ENCODE measurements around the gene INHBE.

INHBE gene

DNA sequence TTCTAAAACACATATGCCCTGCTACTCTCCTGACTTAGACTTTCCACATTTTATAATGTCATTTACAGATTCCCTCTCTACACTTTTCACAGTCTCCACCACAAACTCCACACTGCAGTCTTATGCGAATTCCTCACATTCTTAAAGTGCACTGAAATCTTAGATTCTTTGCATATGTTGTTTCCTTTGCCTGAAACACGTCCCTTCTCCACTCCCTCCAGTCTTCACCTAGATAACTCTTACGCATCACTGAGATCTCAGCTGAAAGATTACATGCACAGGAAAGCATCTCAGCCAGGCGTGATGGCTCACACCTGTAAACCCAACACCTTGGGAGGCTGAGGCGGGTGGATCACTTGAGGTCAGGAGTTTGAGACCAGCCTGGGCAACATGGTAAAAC, 28.4 kb downstream of the INHBE start:
- CTCF ChIA-PET = interaction anchor here (10.6 to 11.0 kb wide), 2 partner anchors 21 to 29 kb away, joined by 72 to 171 read pairs; partner anchors contain the start of genes GLI1 and INHBE
- DNase-seq (ENCODE audit: extremely low spot score) = no peak
- POLR2A ChIA-PET = interaction anchor here (0.6 kb wide), 1 partner anchor 10 kb away, joined by 3 read pairs; no protein-coding TSS in a partner anchor
- TF ChIP-seq, protein P1, sequence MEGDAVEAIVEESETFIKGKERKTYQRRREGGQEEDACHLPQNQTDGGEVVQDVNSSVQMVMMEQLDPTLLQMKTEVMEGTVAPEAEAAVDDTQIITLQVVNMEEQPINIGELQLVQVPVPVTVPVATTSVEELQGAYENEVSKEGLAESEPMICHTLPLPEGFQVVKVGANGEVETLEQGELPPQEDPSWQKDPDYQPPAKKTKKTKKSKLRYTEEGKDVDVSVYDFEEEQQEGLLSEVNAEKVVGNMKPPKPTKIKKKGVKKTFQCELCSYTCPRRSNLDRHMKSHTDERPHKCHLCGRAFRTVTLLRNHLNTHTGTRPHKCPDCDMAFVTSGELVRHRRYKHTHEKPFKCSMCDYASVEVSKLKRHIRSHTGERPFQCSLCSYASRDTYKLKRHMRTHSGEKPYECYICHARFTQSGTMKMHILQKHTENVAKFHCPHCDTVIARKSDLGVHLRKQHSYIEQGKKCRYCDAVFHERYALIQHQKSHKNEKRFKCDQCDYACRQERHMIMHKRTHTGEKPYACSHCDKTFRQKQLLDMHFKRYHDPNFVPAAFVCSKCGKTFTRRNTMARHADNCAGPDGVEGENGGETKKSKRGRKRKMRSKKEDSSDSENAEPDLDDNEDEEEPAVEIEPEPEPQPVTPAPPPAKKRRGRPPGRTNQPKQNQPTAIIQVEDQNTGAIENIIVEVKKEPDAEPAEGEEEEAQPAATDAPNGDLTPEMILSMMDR (IDR thresholded peaks at IDR 0.05; ENCODE audit: control extremely low read depth, extremely low read depth, low read depth, missing control alignments) = no peak

DNA sequence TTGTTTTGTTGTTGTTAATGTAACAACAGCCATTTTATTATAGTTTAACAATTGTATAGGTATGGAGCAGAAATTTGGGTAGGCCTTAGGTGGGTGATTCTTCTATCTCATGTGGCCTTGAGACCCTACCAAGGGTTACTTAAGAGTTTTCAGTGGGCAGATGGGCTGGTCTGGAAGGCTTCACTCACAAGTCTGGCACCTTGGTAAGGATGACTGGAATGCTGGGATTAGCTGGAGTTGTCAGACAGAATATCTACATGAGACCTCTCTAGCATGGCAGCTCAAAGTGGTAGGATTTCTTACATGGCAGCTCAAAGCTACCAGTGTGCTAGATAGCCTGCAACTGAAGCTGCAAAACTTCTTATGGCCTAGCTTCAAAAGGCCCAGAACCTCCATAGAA, 30.6 kb downstream of the INHBE start:
- CTCF ChIA-PET = interaction anchor here (0.9 to 2.3 kb wide), 5 partner anchors 20 to 98 kb away, joined by 3 to 9 read pairs (median 5); partner anchors contain the start of gene GLI1
- TF ChIP-seq, protein P1 (IDR thresholded peaks at IDR 0.05; ENCODE audit: control extremely low read depth, extremely low read depth, low read depth, missing control alignments) = no peak
- POLR2A ChIA-PET = no interaction called here
- no peak for DNase-seq (ENCODE audit: extremely low spot score)

DNA sequence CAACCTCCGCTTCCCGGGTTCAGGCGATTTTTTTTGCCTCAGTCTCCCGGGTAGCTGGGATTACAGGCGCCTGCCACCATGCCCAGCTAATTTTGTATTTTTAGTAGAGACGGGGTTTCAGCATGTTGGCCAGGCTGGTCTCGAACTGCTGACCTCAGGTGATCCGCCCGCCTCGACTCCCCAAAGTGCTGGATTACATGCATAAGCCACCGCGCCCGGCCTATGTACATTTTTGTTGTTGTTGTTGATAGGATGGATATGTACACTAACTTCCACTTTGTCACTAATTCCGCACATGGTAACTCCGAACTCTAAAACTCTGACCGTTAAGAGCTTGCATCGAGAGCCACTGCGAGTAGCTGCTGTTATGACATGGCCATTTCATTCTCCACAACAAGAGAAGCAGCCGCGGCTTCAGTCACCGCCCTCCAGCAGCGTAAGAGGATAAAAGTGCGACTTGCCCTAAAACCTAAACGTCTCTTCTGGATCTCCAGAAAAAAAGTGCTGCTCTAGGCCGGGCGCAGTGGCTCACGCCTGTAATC, 32.0 kb downstream of the INHBE start:
- TF ChIP-seq, protein P1 (IDR thresholded peaks at IDR 0.05; ENCODE audit: control extremely low read depth, extremely low read depth, low read depth, missing control alignments) = no peak
- DNase-seq (ENCODE audit: extremely low spot score) = no peak
- ChIA-PET CTCF (interaction anchor here (0.9 to 2.3 kb wide), 6 partner anchors 10 to 274 kb away, joined by 3 to 9 read pairs (median 3); no protein-coding TSS in a partner anchor), POLR2A (no interaction called here)

DNA sequence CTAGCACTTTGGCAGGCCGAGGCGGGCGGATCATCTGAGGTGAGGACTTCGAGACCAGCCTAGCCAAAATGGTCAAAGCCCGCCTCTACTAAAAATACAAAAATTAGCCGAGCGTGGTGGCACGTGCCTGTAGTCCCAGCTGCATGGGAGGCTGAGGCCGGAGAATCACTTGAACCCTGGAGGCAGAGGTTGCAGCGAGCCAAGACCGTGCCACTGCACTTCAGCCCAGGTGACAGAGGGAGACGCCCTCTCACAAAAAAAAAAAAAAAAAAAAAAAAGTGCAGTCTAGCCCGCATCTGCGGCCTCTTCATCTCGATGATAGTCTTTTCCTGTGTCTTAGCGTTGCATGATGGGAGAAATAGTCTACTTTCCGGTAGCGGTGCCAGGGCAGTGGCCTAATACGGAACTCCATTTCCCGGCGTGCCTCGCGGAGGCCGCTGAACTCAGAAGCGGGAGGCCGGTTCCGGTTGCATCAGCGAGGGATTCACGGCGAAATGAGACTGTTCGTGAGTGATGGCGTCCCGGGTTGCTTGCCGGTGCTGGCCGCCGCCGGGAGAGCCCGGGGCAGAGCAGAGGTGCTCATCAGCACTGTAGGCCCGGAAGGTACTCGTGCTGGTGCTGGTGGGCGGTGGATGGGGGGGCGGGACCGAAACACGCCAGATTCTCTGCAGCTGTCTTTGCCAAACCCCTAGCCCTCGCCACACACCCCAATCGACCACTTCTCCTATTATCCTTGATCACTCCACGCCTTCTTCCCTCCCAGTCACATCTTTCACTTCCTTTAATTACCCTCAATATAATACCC, 32.7 kb downstream of the INHBE start, which contains the start of gene MARS1:
Gene MARS1 (plus strand): TSS at position 472 of the 805 bp plus-strand sequence. CDS start 23 bp downstream, at position 495.
- TF ChIP-seq, protein P1 (IDR thresholded peaks at IDR 0.05; ENCODE audit: control extremely low read depth, extremely low read depth, low read depth, missing control alignments) = no peak
- CTCF ChIA-PET = interaction anchor here (0.9 to 2.3 kb wide), 6 partner anchors 11 to 275 kb away, joined by 3 to 5 read pairs (median 3); no protein-coding TSS in a partner anchor
- POLR2A ChIA-PET = interaction anchor here (0.6 kb wide), 2 partner anchors 274 to 352 kb away, joined by 3 to 5 read pairs; no protein-coding TSS in a partner anchor
- peak; percentile 94 for DNase-seq (ENCODE audit: extremely low spot score)

DNA sequence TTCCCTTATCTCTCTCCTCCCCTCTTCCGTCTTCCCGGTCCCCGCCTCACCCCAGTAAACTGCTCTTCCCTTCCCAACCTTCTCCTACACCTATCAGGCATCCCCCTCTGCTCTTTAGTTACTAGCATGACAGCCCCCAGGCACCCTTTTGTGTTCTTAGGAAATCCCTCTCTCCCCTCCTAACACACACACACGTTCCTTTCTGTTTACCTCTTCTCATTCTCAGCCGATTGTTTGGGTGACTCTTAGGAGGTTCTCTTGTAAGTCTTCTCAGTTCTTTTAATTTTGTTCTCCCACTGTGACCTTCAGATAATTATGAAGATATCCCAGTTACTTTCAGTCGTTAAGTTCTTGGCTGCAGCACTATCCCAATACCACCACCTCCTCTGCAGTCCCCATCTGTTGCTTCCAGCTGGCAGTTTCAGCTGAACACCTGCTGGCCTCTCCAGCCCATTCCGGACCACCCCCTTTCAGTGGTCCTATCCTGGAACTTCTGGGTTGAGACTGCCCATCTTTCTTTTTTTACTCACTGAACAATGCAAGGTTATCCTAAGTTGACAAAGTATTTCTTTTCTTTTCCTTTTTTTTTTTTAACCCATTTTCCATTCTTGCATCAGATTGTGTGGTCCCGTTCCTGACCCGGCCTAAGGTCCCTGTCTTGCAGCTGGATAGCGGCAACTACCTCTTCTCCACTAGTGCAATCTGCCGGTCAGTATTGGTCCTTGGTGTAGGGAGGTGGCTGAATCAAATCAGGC, 33.5 kb downstream of the INHBE start:
- no peak for DNase-seq (ENCODE audit: extremely low spot score)
- POLR2A ChIA-PET = interaction anchor here (0.7 kb wide), 1 partner anchor 25 kb away, joined by 3 read pairs; no protein-coding TSS in a partner anchor
- CTCF ChIA-PET = interaction anchor here (1.9 kb wide), 1 partner anchor 246 kb away, joined by 5 read pairs; no protein-coding TSS in a partner anchor
- TF ChIP-seq, protein P1 (IDR thresholded peaks at IDR 0.05; ENCODE audit: control extremely low read depth, extremely low read depth, low read depth, missing control alignments) = no peak

Data from GM10248 (cell line).